Renal pelvis (tissue), 12 donors: Measurements from ENCODE around the gene SHPK. TPM values are rescaled to one million over a fixed set of nuclear protein-coding genes. Genes with fewer than 3 reads are reported as not detected.

ENCODE experiments used
- DNase-seq: peaks from one replicate; pipeline ENCODE4 v3.0.0-alpha.2; 2013
- long read RNA-seq, 16 experiments: transcript quantifications; one replicate each; lab custom pipeline, GENCODE V29; 2026
- polyA plus RNA-seq, 3 donors: library from polyadenylated mRNA; unstranded; fragments of 120-200 nt; gene quantifications; one replicate each; pipeline ENCODE4 v1.2.1, GENCODE V29; 2013; ENCODE audit not compliant: insufficient read length in 3 of 3

Gene SHPK
- polyA plus RNA-seq: 10 to 100 TPM; 13.6 to 20.8 (median 15.6) TPM
- long read RNA-seq, donor 1, transcript SHPK-201 (7 exons, 3,838 nt): major isoform, 6 of 6 reads
- long read RNA-seq, donor 1, partial matches to known transcripts: 0 of 6 reads
- long read RNA-seq, donor 1, other reads (novel, unspliced or antisense): 0 of 6 reads
- long read RNA-seq, donor 2, partial matches to known transcripts: 0 of 3 reads
- long read RNA-seq, donor 2, other reads (novel, unspliced or antisense): 0 of 3 reads
- long read RNA-seq, donor 3, partial matches to known transcripts: 0 of 4 reads
- long read RNA-seq, donor 3, other reads (novel, unspliced or antisense): 0 of 4 reads
- long read RNA-seq, donor 4, partial matches to known transcripts: 0 of 3 reads
- long read RNA-seq, donor 4, other reads (novel, unspliced or antisense): 0 of 3 reads
- long read RNA-seq, donor 5, partial matches to known transcripts: 0 of 1 reads
- long read RNA-seq, donor 5, other reads (novel, unspliced or antisense): 0 of 1 reads
- long read RNA-seq, donor 6, partial matches to known transcripts: 0 of 1 reads
- long read RNA-seq, donor 6, other reads (novel, unspliced or antisense): 0 of 1 reads
- long read RNA-seq, donor 7, transcript SHPK-201 (7 exons, 3,838 nt): major isoform, 7 of 7 reads
- long read RNA-seq, donor 7, partial matches to known transcripts: 0 of 7 reads
- long read RNA-seq, donor 7, other reads (novel, unspliced or antisense): 0 of 7 reads
- long read RNA-seq, donor 8, partial matches to known transcripts: 0 of 2 reads
- long read RNA-seq, donor 8, other reads (novel, unspliced or antisense): 0 of 2 reads
- long read RNA-seq, donor 9, partial matches to known transcripts: 0 of 4 reads
- long read RNA-seq, donor 9, other reads (novel, unspliced or antisense): 0 of 4 reads
- long read RNA-seq, donor 10, transcript SHPK-201 (7 exons, 3,838 nt): major isoform, 6 of 6 reads
- long read RNA-seq, donor 10, partial matches to known transcripts: 0 of 6 reads
- long read RNA-seq, donor 10, other reads (novel, unspliced or antisense): 0 of 6 reads
- long read RNA-seq, donor 11, partial matches to known transcripts: 0 of 3 reads
- long read RNA-seq, donor 11, other reads (novel, unspliced or antisense): 0 of 3 reads
- long read RNA-seq, donor 12, transcript SHPK-201 (7 exons, 3,838 nt): major isoform, 8 of 8 reads
- long read RNA-seq, donor 12, partial matches to known transcripts: 0 of 8 reads
- long read RNA-seq, donor 12, other reads (novel, unspliced or antisense): 0 of 8 reads
- long read RNA-seq, donor 13: 0 reads
- long read RNA-seq, donor 14: 0 reads
- long read RNA-seq, donor 15: 0 reads
- long read RNA-seq, donor 16, transcript SHPK-201 (7 exons, 3,838 nt): major isoform, 6 of 6 reads
- long read RNA-seq, donor 16, partial matches to known transcripts: 0 of 6 reads
- long read RNA-seq, donor 16, other reads (novel, unspliced or antisense): 0 of 6 reads

GRCh38 chr17:3636154-3636907 is at the start of gene SHPK, which contains the start of gene CTNS:
SHPK (minus strand) TSS chr17:3636250; CDS start chr17:3636219, 31 bp downstream.
CTNS (plus strand) TSS chr17:3636760; CDS start chr17:3640207, 3,447 bp downstream.
- DNase-seq: peak; percentile 97

- no peak for DNase-seq
Measured at GRCh38 chr17:3685174-3685573, 49.1 kb upstream of the SHPK start.

- DNase-seq: no peak
Measured at GRCh38 chr17:3683054-3683511, 47.0 kb upstream of the SHPK start.

- DNase-seq: no peak
Measured at GRCh38 chr17:3682033-3682432, 46.0 kb upstream of the SHPK start.

GRCh38 chr17:3681565-3681964 is 45.5 kb upstream of the SHPK start:
- no peak for DNase-seq

GRCh38 chr17:3681057-3681456 is 45.0 kb upstream of the SHPK start:
- no peak for DNase-seq

GRCh38 chr17:3679531-3680126 is 43.6 kb upstream of the SHPK start:
- DNase-seq: no peak

GRCh38 chr17:3678821-3679530 is 42.9 kb upstream of the SHPK start:
- DNase-seq: no peak

- no peak for DNase-seq
Measured at GRCh38 chr17:3678095-3678820, 42.2 kb upstream of the SHPK start.

GRCh38 chr17:3675886-3676285 is 39.8 kb upstream of the SHPK start:
- DNase-seq: no peak

- DNase-seq: no peak
Measured at GRCh38 chr17:3672571-3672970, 36.5 kb upstream of the SHPK start.

- no peak for DNase-seq
Measured at GRCh38 chr17:3669548-3669947, 33.5 kb upstream of the SHPK start.

GRCh38 chr17:3669085-3669347 is 33.0 kb upstream of the SHPK start:
- no peak for DNase-seq

GRCh38 chr17:3668279-3669084 is 32.4 kb upstream of the SHPK start, which contains the start of the genes EMC6 and TAX1BP3:
EMC6 (plus strand) TSS chr17:3668812; CDS start chr17:3669147, 335 bp downstream.
TAX1BP3 (minus strand) TSS chr17:3668578; CDS start chr17:3668526, 52 bp downstream.
- peak; percentile 98 for DNase-seq

- DNase-seq: peak; percentile 88
Measured at GRCh38 chr17:3667366-3668278, 31.6 kb upstream of the SHPK start.

GRCh38 chr17:3666516-3666915 is 30.5 kb upstream of the SHPK start:
- DNase-seq: no peak

GRCh38 chr17:3665834-3666233 is 29.8 kb upstream of the SHPK start:
- DNase-seq: no peak
